Activated T-helper 9 cell treated with anti-CD3 and anti-CD28 coated beads, Interleukin-2, amount 50 U/mL, for 16 hours (primary cell): ENCODE data around the gene ZCCHC24.

Source experiments
- DNase-seq: peaks from one replicate; pipeline ENCODE4 v3.0.0-alpha.2; 2020; ENCODE audit warnings: low read depth

ZCCHC24 gene

GRCh38 chr10:79410315-79411094 is 34.9 kb downstream of the ZCCHC24 start:
- DNase-seq: no peak

- DNase-seq: no peak
Measured at GRCh38 chr10:79409726-79410085, 35.7 kb downstream of the ZCCHC24 start.

- DNase-seq: no peak
Measured at GRCh38 chr10:79409038-79409725, 36.2 kb downstream of the ZCCHC24 start.

GRCh38 chr10:79407811-79408795 is 37.3 kb downstream of the ZCCHC24 start:
- no peak for DNase-seq

GRCh38 chr10:79407423-79407796 is 38.0 kb downstream of the ZCCHC24 start:
- no peak for DNase-seq

- DNase-seq: no peak
Measured at GRCh38 chr10:79406683-79407422, 38.6 kb downstream of the ZCCHC24 start.

GRCh38 chr10:79405995-79406515 is 39.4 kb downstream of the ZCCHC24 start:
- DNase-seq: no peak

- DNase-seq: no peak
Measured at GRCh38 chr10:79405221-79405994, 40.0 kb downstream of the ZCCHC24 start.

GRCh38 chr10:79404690-79405131 is 40.7 kb downstream of the ZCCHC24 start:
- DNase-seq: no peak

GRCh38 chr10:79404231-79404609 is 41.2 kb downstream of the ZCCHC24 start:
- no peak for DNase-seq

- DNase-seq: no peak
Measured at GRCh38 chr10:79403441-79404230, 41.8 kb downstream of the ZCCHC24 start.

GRCh38 chr10:79402951-79403350 is 42.5 kb downstream of the ZCCHC24 start:
- DNase-seq: no peak

GRCh38 chr10:79402625-79402946 is 42.8 kb downstream of the ZCCHC24 start:
- DNase-seq: no peak

- DNase-seq: no peak
Measured at GRCh38 chr10:79401015-79401921, 44.2 kb downstream of the ZCCHC24 start.

GRCh38 chr10:79400146-79401004 is 45.0 kb downstream of the ZCCHC24 start:
- DNase-seq: no peak

GRCh38 chr10:79399223-79399831 is 46.1 kb downstream of the ZCCHC24 start:
- DNase-seq: no peak

- no peak for DNase-seq
Measured at GRCh38 chr10:79398642-79399041, 46.8 kb downstream of the ZCCHC24 start.
